Liver (tissue), 9 donors: ENCODE results near the gene ACOT11. TPM values are rescaled to one million over a fixed set of nuclear protein-coding genes. Genes with fewer than 3 reads are reported as not detected.

Source experiments
- DNase-seq: peaks from one replicate; pipeline ENCODE4 v3.0.0-alpha.2; 2017; ENCODE audit warnings: low spot score
- H3K27ac ChIP-seq, 2 donors: one replicate each; pipeline ENCODE4 v1.7.0; 2013; ENCODE audit warnings: inconsistent platforms in 2 of 2, low read length in 2 of 2, control low read depth in 1 of 2, low read depth in 1 of 2, mild to moderate bottlenecking in 1 of 2
- H3K27me3 ChIP-seq, 4 donors: one replicate each; pipeline versions ENCODE4 v1.6.1 to v1.7.0; 2013; ENCODE audit warnings: low read length in 3 of 4, inconsistent platforms in 1 of 4, mild to moderate bottlenecking in 1 of 4, moderate library complexity in 1 of 4; ENCODE audit not compliant: control insufficient read depth in 4 of 4, insufficient read depth in 4 of 4
- H3K36me3 ChIP-seq, 4 donors: one replicate each; pipeline versions ENCODE4 v1.6.1 to v1.7.0; 2013; ENCODE audit warnings: low read length in 3 of 4, mild to moderate bottlenecking in 3 of 4, low read depth in 1 of 4, moderate library complexity in 1 of 4; ENCODE audit not compliant: control insufficient read depth in 4 of 4, insufficient read depth in 3 of 4
- H3K4me1 ChIP-seq, 4 donors: one replicate each; pipeline versions ENCODE4 v1.6.1 to v1.7.0; 2013; ENCODE audit warnings: low read length in 3 of 4, mild to moderate bottlenecking in 3 of 4, moderate library complexity in 1 of 4; ENCODE audit not compliant: control insufficient read depth in 4 of 4, insufficient read depth in 4 of 4
- H3K4me3 ChIP-seq, 3 donors: one replicate each; pipeline versions ENCODE4 v1.6.1 to v1.7.0; 2013; ENCODE audit warnings: low read length in 3 of 3, control low read depth in 1 of 3, low read depth in 1 of 3, mild to moderate bottlenecking in 1 of 3
- H3K9ac ChIP-seq, 2 donors: one replicate each; pipeline ENCODE4 v1.7.0; 2013; ENCODE audit warnings: low read length in 2 of 2, mild to moderate bottlenecking in 2 of 2, moderate library complexity in 2 of 2, control low read depth in 1 of 2, low read depth in 1 of 2
- H3K9me3 ChIP-seq, 4 donors: one replicate each; pipeline versions ENCODE4 v1.6.1 to v1.7.0; 2013; ENCODE audit warnings: low read length in 3 of 4; ENCODE audit not compliant: control insufficient read depth in 4 of 4
- ATF3 ChIP-seq: IDR thresholded peaks from 2 replicates; pipeline ENCODE4 v1.6.1; 2016; ENCODE audit warnings: antibody characterized with exemption
- CTCF ChIP-seq: fragments of 150-350 bp; IDR thresholded peaks from 2 replicates; pipeline ENCODE4 v1.5.1; 2017; ENCODE audit warnings: improper control_type of control experiment, low read depth, low read length; ENCODE audit not compliant: missing input control
- EGR1 ChIP-seq, 2 donors: IDR thresholded peaks; 2 replicates each; pipeline ENCODE4 v1.6.1; 2016 to 2018; ENCODE audit warnings: antibody characterized with exemption in 2 of 2, low read depth in 2 of 2
- FOXA1 ChIP-seq: IDR thresholded peaks from 2 replicates; pipeline ENCODE4 v1.6.1; 2016; ENCODE audit warnings: antibody characterized with exemption
- FOXA2 ChIP-seq: IDR thresholded peaks from 2 replicates; pipeline ENCODE4 v1.6.1; 2016; ENCODE audit warnings: antibody characterized with exemption
- GABPA ChIP-seq, 2 donors: IDR thresholded peaks in 1 of 2; conservative IDR thresholded peaks in 1 of 2; 2 replicates each; pipeline ENCODE4 v1.6.1; 2016; ENCODE audit warnings: antibody characterized with exemption in 2 of 2, mild to moderate bottlenecking in 1 of 2, moderate library complexity in 1 of 2
- HNF4A ChIP-seq, 2 donors: conservative IDR thresholded peaks; 2 replicates each; pipeline ENCODE4 v1.6.1; 2016; ENCODE audit warnings: antibody characterized with exemption in 2 of 2, mild to moderate bottlenecking in 2 of 2
- HNF4G ChIP-seq: IDR thresholded peaks from 2 replicates; pipeline ENCODE4 v1.6.1; 2016; ENCODE audit warnings: antibody characterized with exemption
- JUND ChIP-seq, 2 donors: IDR thresholded peaks; 2 replicates each; pipeline ENCODE4 v1.6.1; 2016; ENCODE audit warnings: antibody characterized with exemption in 2 of 2
- MAX ChIP-seq: IDR thresholded peaks from 2 replicates; pipeline ENCODE4 v1.6.1; 2016; ENCODE audit warnings: antibody characterized with exemption
- NR2F2 ChIP-seq: IDR thresholded peaks from 2 replicates; pipeline ENCODE4 v1.6.1; 2016; ENCODE audit warnings: antibody characterized with exemption
- RAD21 ChIP-seq, 2 donors: IDR thresholded peaks; 2 replicates each; pipeline ENCODE4 v1.6.1; 2016; ENCODE audit warnings: antibody characterized with exemption in 2 of 2, mild to moderate bottlenecking in 2 of 2
- RXRA ChIP-seq, 2 donors: IDR thresholded peaks; 2 replicates each; pipeline ENCODE4 v1.6.1; 2017 to 2018; ENCODE audit warnings: antibody characterized with exemption in 2 of 2, mild to moderate bottlenecking in 1 of 2
- SP1 ChIP-seq: IDR thresholded peaks from 2 replicates; pipeline ENCODE4 v1.6.1; 2018; ENCODE audit warnings: antibody characterized with exemption, mild to moderate bottlenecking
- TAF1 ChIP-seq: conservative IDR thresholded peaks from 2 replicates; pipeline ENCODE4 v1.6.1; 2016; ENCODE audit warnings: antibody characterized with exemption, mild to moderate bottlenecking
- YY1 ChIP-seq: IDR thresholded peaks from 2 replicates; pipeline ENCODE4 v1.6.1; 2016; ENCODE audit warnings: antibody characterized with exemption, mild to moderate bottlenecking
- WGBS: extraction: QIAGEN DNeasy Blood & Tissue Kit; methylation state at CpG from one replicate; pipeline ENCODE4 v1.1.7; 2013; 5-methylcytosine and 5-hydroxymethylcytosine counted together
- polyA plus RNA-seq, 2 donors: library from polyadenylated mRNA; stranded (reverse) in 1 of 2; unstranded in 1 of 2; fragments of 200-250 nt in 1 of 2; fragments of >200 nt in 1 of 2; fragmentation: Nextera tagmentation in 1 of 2; extraction: Ambion mirVana in 1 of 2; gene quantifications; one replicate each; pipeline versions ENCODE4 v1.2.1 to v1.2.3, GENCODE V29; 2013 to 2015
- total RNA-seq, 2 donors: library from RNA; depleted of rRNA; stranded (reverse); fragments of >200 nt; gene quantifications; one replicate each; pipeline ENCODE4 v1.2.3, GENCODE V29; 2014
- TF ChIP-seq, protein P1 (sequence below): IDR thresholded peaks from 2 replicates; pipeline ENCODE4 v1.6.1; 2016; ENCODE audit warnings: antibody characterized with exemption
- TF ChIP-seq, protein P2 (sequence below): IDR thresholded peaks from 2 replicates; pipeline ENCODE4 v1.6.1; 2016; ENCODE audit warnings: antibody characterized with exemption, mild to moderate bottlenecking
- donor health status: healthy.
- donor health status: healthy.
- donor health status: healthy.
- donor health status: healthy.
- donor health status: healthy.

Gene ACOT11
- total and polyA plus RNA-seq, 4 donors, result 0.13 to 1.1 (median 0.50) TPM

DNA sequence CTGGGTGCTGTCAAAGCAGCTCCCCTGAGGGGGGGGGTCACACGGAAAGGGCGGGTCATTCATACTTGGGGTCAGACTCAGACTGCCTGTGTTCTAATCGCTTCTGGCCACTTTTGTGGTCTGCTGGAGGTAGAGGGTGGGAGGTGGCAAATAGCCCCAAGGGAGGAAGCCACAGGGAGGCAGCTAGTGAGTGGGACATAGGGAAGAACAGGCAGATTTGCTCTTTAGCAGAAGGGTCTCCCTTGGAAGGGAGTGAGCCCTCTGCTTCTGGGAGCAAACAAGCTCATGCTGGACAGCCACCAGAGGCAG, 24.5 kb downstream of the ACOT11 start:
- no peak overlapping the region for H3K4me3 ChIP-seq
- no peaks in the 10 kb centered on the region for H3K27me3 ChIP-seq
- H3K9ac ChIP-seq, result no peak overlapping the region
- TF ChIP-seq, protein P1, sequence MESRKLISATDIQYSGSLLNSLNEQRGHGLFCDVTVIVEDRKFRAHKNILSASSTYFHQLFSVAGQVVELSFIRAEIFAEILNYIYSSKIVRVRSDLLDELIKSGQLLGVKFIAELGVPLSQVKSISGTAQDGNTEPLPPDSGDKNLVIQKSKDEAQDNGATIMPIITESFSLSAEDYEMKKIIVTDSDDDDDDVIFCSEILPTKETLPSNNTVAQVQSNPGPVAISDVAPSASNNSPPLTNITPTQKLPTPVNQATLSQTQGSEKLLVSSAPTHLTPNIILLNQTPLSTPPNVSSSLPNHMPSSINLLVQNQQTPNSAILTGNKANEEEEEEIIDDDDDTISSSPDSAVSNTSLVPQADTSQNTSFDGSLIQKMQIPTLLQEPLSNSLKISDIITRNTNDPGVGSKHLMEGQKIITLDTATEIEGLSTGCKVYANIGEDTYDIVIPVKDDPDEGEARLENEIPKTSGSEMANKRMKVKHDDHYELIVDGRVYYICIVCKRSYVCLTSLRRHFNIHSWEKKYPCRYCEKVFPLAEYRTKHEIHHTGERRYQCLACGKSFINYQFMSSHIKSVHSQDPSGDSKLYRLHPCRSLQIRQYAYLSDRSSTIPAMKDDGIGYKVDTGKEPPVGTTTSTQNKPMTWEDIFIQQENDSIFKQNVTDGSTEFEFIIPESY, result no peak
- TF ChIP-seq RAD21 (IDR thresholded peaks at IDR 0.05) (no peak), CTCF (no peak), NR2F2 (no peak), MAX (no peak), YY1 (no peak), HNF4G (no peak), SP1 (no peak), GABPA (IDR thresholded peaks at IDR 0.05 in 1 of 2, conservative IDR thresholded peaks at IDR 0.05 in 1 of 2) (no peak), FOXA1 (no peak), FOXA2 (no peak), TAF1 (no peak), RXRA (IDR thresholded peaks at IDR 0.05) (no peak), JUND (IDR thresholded peaks at IDR 0.05) (no peak), HNF4A (conservative IDR thresholded peaks at IDR 0.05) (no peak), EGR1 (IDR thresholded peaks at IDR 0.05; ENCODE audit: low read depth in 2 of 2) (no peak)
- TF ChIP-seq, protein P2, sequence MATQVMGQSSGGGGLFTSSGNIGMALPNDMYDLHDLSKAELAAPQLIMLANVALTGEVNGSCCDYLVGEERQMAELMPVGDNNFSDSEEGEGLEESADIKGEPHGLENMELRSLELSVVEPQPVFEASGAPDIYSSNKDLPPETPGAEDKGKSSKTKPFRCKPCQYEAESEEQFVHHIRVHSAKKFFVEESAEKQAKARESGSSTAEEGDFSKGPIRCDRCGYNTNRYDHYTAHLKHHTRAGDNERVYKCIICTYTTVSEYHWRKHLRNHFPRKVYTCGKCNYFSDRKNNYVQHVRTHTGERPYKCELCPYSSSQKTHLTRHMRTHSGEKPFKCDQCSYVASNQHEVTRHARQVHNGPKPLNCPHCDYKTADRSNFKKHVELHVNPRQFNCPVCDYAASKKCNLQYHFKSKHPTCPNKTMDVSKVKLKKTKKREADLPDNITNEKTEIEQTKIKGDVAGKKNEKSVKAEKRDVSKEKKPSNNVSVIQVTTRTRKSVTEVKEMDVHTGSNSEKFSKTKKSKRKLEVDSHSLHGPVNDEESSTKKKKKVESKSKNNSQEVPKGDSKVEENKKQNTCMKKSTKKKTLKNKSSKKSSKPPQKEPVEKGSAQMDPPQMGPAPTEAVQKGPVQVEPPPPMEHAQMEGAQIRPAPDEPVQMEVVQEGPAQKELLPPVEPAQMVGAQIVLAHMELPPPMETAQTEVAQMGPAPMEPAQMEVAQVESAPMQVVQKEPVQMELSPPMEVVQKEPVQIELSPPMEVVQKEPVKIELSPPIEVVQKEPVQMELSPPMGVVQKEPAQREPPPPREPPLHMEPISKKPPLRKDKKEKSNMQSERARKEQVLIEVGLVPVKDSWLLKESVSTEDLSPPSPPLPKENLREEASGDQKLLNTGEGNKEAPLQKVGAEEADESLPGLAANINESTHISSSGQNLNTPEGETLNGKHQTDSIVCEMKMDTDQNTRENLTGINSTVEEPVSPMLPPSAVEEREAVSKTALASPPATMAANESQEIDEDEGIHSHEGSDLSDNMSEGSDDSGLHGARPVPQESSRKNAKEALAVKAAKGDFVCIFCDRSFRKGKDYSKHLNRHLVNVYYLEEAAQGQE, result no peak
- H3K36me3 ChIP-seq, result no peaks in the 10 kb centered on the region
- no peak overlapping the region for H3K27ac ChIP-seq
- H3K4me1 ChIP-seq, result no peaks in the 10 kb centered on the region
- no peaks in the 10 kb centered on the region for H3K9me3 ChIP-seq
- 81% methylated on average over 3 of the region's 3 CpGs for WGBS
- DNase-seq, result no peak

DNA sequence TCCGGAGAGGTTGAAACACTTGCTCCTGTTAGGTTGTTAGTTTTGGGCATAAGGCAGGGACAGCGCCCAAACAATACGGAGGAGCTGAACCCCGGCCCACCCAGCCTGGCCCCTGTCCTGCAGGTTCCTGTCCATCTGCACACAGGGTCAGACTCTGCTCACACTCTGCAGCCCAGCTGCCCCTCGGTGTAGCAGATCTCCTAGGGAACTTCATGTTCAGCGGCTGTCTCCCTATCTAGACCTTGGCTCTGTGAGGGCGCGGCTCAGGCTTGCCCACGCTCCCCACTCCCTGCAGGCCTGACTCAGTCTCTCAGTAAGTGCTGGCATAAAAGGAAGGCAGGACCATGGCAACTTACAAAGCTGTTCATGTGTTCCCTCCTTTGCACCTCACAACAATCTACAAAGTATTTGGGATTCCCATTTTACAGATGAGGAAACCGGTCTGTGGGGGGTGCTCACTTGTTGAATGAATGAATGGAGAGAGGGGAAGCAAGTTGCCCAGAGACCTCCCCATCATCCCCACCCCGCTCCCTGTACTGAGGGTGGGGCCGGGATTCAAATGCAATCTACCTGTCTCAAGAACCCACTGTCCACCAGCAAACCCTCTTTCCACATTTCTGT, 26.2 kb downstream of the ACOT11 start:
- no peaks in the 10 kb centered on the region for H3K27me3 ChIP-seq
- H3K9me3 ChIP-seq, result no peaks in the 10 kb centered on the region
- 95% methylated on average over 12 of the region's 12 CpGs for WGBS
- no peaks in the 10 kb centered on the region for H3K36me3 ChIP-seq
- no peak for DNase-seq
- peaks cover 0 to 4% (median under 1%) of the 10 kb centered on the region in 4 donors for H3K4me1 ChIP-seq
- no peak overlapping the region for H3K4me3 ChIP-seq
- H3K27ac ChIP-seq, result no peak overlapping the region
- no peak overlapping the region for H3K9ac ChIP-seq
- TF ChIP-seq FOXA1, result no peak
- no peak for TF ChIP-seq GABPA (IDR thresholded peaks at IDR 0.05 in 1 of 2, conservative IDR thresholded peaks at IDR 0.05 in 1 of 2)
- TF ChIP-seq CTCF, result no peak
- no peak for TF ChIP-seq MAX
- no peak for TF ChIP-seq JUND (IDR thresholded peaks at IDR 0.05)
- no peak for TF ChIP-seq ATF3
- TF ChIP-seq RAD21 (IDR thresholded peaks at IDR 0.05), result no peak
- TF ChIP-seq, protein P2, result no peak
- TF ChIP-seq TAF1, result no peak
